ENCODE data around the gene DUSP3.

- TF ChIP-seq CTCF (IDR thresholded peaks at IDR 0.05), result no peak
- TF ChIP-seq POLR2A (IDR thresholded peaks at IDR 0.05), result no peak
These were observed 9.8 kb downstream of the DUSP3 start for GRCh38 chr17:43768943-43769342.

Data from uterus (tissue), 2 donors.